Transverse colon (tissue), 4 donors: Measurements from ENCODE around the gene VMAC. TPM values are rescaled to one million over a fixed set of nuclear protein-coding genes. Genes with fewer than 3 reads are reported as not detected.
A peak's percentile ranks its signal among the peaks of the same experiment; 100 is the strongest.

ENCODE experiments used
- DNase-seq: peaks from one replicate; pipeline ENCODE4 v3.0.0-alpha.2; 2019
- H3K27ac ChIP-seq, 4 donors: fragments of 200-600 bp; sonication (generic); 2 replicates each; pipeline ENCODE4 v1.5.1; 2016 to 2018; ENCODE audit warnings: inconsistent platforms in 4 of 4
- H3K27me3 ChIP-seq: fragments of 200-600 bp; sonication (generic); 2 replicates; pipeline ENCODE4 v1.5.1; 2017; ENCODE audit warnings: inconsistent platforms
- H3K36me3 ChIP-seq, 4 donors: fragments of 200-600 bp; sonication (generic); 2 replicates each; pipeline ENCODE4 v1.5.1; 2017 to 2019; ENCODE audit warnings: inconsistent platforms in 4 of 4
- H3K4me1 ChIP-seq, 4 donors: fragments of 200-600 bp; sonication (generic); 2 replicates each; pipeline ENCODE4 v1.5.1; 2017 to 2020; ENCODE audit warnings: inconsistent platforms in 4 of 4
- H3K4me3 ChIP-seq, 4 donors: fragments of 200-600 bp; sonication (generic); 1 replicate in 1 of 4; 2 replicates in 3 of 4; pipeline versions ENCODE4 v1.5.1 to v1.6.1; 2017 to 2019; ENCODE audit warnings: inconsistent platforms in 4 of 4
- H3K9me3 ChIP-seq, 2 donors: fragments of 200-600 bp; sonication (generic); 2 replicates each; pipeline ENCODE4 v1.5.1; 2017 to 2019; ENCODE audit warnings: inconsistent platforms in 2 of 2
- CTCF ChIP-seq, 5 experiments: fragments of 200-600 bp in 3 of 5; fragments of 450-650 bp in 2 of 5; sonication (generic) in 3 of 5; IDR thresholded peaks; 1 replicate in 2 of 5; 2 replicates in 3 of 5; pipeline ENCODE4 v1.5.1; 2016 to 2017; ENCODE audit warnings: antibody characterized with exemption in 5 of 5, inconsistent platforms in 3 of 5, mild to moderate bottlenecking in 2 of 5, moderate library complexity in 1 of 5
- EP300 ChIP-seq: sonication (generic); formaldehyde crosslinking; IDR thresholded peaks from one replicate; pipeline ENCODE4 v1.6.1; 2017; ENCODE audit warnings: antibody characterized with exemption, low read depth
- POLR2A ChIP-seq: fragments of 450-650 bp; IDR thresholded peaks from one replicate; pipeline ENCODE4 v1.6.1; 2016; ENCODE audit warnings: antibody characterized with exemption, mild to moderate bottlenecking, moderate library complexity
- POLR2AphosphoS5 ChIP-seq, 3 donors: sonication (generic); formaldehyde crosslinking; IDR thresholded peaks; one replicate each; pipeline ENCODE4 v1.6.1; 2016; ENCODE audit warnings: antibody characterized with exemption in 3 of 3
- WGBS, 2 donors: methylation state at CpG; one replicate each; pipeline ENCODE4 v1.1.5; 2018; ENCODE audit warnings: low coverage in 1 of 2; 5-methylcytosine and 5-hydroxymethylcytosine counted together
- in situ Hi-C, 4 donors: fragments of 200-750 bp; cut with MboI; loops; one replicate each; pipeline versions ENCODE4 v1.15.0 to v1.15.1; 2017; ENCODE audit warnings: low sequenced_read_pairs in 3 of 4, low pct_ligation_motif_present in 1 of 4, low pct_unique_long_range_greater_than_20kb in 1 of 4
- intact Hi-C: fragments of 100-400 bp; cut with DNase I; formaldehyde crosslinking; loops from one replicate; pipeline ENCODE4 v1.15.1; 2023; ENCODE audit warnings: low total_unique reads
- total RNA-seq, 4 donors: library from RNA; depleted of rRNA; stranded (reverse); fragments of >200 nt; gene quantifications; one replicate each; pipeline ENCODE4 v1.1.0, GENCODE V29; 2016

VMAC gene
- total RNA-seq, 4 donors from 2014 or later: 8.9 to 59.5 (median 18.4) TPM

GRCh38 chr19:5943045-5943444, 38.4 kb downstream of the VMAC start:
- in situ Hi-C loops: no loop called here

GRCh38 chr19:5943623-5944022, 39.0 kb downstream of the VMAC start:
- H3K27ac ChIP-seq: peak overlapping the region; percentile 17 to 78 (median 66)
- H3K4me1 ChIP-seq: peaks cover 21 to 53% (median 35%) of the 10 kb centered on the region in 4 donors
- intact Hi-C loops: no loop called here

More at GRCh38 chr19:5943045-5943444, 38.4 kb downstream of the VMAC start:
- Histone ChIP-seq H3K4me1 (peaks cover 16 to 52% (median 29%) of the 10 kb centered on the region in 4 donors), H3K9me3 (no peaks in the 10 kb centered on the region), H3K4me3 (no peak overlapping the region), H3K27me3 (no peaks in the 10 kb centered on the region), H3K36me3 (peaks cover 0 to 12% (median 5%) of the 10 kb centered on the region in 4 donors), H3K27ac (peak overlapping the region; percentile 17 to 78 (median 66))
- no peak for DNase-seq
- TF ChIP-seq POLR2A (no peak), EP300 (no peak), POLR2AphosphoS5 (IDR thresholded peaks at IDR 0.05) (no peak), CTCF (IDR thresholded peaks at IDR 0.05) (no peak)
- WGBS, 2 donors: 67% methylated on average over 10 of the region's 10 CpGs; no CpG with 5 or more reads in 1 of the 2 donors
- intact Hi-C loops: no loop called here

GRCh38 chr19:5947435-5947834, 42.8 kb downstream of the VMAC start:
- TF ChIP-seq CTCF (IDR thresholded peaks at IDR 0.05) (no peak), EP300 (no peak), POLR2A (no peak), POLR2AphosphoS5 (IDR thresholded peaks at IDR 0.05) (peak in 2 of 3 donors; percentile 22 to 48)
- intact Hi-C loops: no loop called here
- H3K36me3 ChIP-seq: no peaks in the 10 kb centered on the region
- no peaks in the 10 kb centered on the region for H3K27me3 ChIP-seq
- DNase-seq: peak; percentile 64
- H3K27ac ChIP-seq: peak overlapping the region; percentile 74 to 89 (median 81)
- WGBS, 2 donors: 33 to 78% methylated on average over 3 to 11 of the region's 13 CpGs
- H3K4me3 ChIP-seq: no peak overlapping the region
- H3K9me3 ChIP-seq: no peaks in the 10 kb centered on the region
- in situ Hi-C loops: no loop called here
- peaks cover 54 to 82% (median 67%) of the 10 kb centered on the region in 4 donors for H3K4me1 ChIP-seq

More at GRCh38 chr19:5943623-5944022, 39.0 kb downstream of the VMAC start:
- no peaks in the 10 kb centered on the region for H3K9me3 ChIP-seq
- 66% methylated on average over 10 of the region's 10 CpGs; no CpG with 5 or more reads in 1 of the 2 donors for WGBS, 2 donors
- H3K4me3 ChIP-seq: no peak overlapping the region
- no peak for TF ChIP-seq POLR2A
- TF ChIP-seq EP300: no peak
- TF ChIP-seq CTCF (IDR thresholded peaks at IDR 0.05): no peak
- no peak for TF ChIP-seq POLR2AphosphoS5 (IDR thresholded peaks at IDR 0.05)
- no peaks in the 10 kb centered on the region for H3K27me3 ChIP-seq
- no peak for DNase-seq
- peaks cover 0 to 12% (median 5%) of the 10 kb centered on the region in 4 donors for H3K36me3 ChIP-seq
- in situ Hi-C loops: no loop called here

- DNase-seq: no peak
- peak overlapping the region; percentile 74 to 89 (median 81) for H3K27ac ChIP-seq
- H3K27me3 ChIP-seq: no peaks in the 10 kb centered on the region
- intact Hi-C loops (no loop called here), in situ Hi-C loops (no loop called here)
- WGBS, 2 donors: 53 to 57% methylated on average over 8 to 13 of the region's 13 CpGs
- H3K4me1 ChIP-seq: peaks cover 60 to 83% (median 73%) of the 10 kb centered on the region in 4 donors
- H3K9me3 ChIP-seq: no peaks in the 10 kb centered on the region
- TF ChIP-seq CTCF (IDR thresholded peaks at IDR 0.05) (no peak), POLR2AphosphoS5 (IDR thresholded peaks at IDR 0.05) (peak in 2 of 3 donors; percentile 20 to 26), POLR2A (no peak), EP300 (peak; percentile 32)
- H3K4me3 ChIP-seq: no peak overlapping the region
- no peaks in the 10 kb centered on the region for H3K36me3 ChIP-seq
Measured at GRCh38 chr19:5948752-5949564, 44.3 kb downstream of the VMAC start.
